ENCODE measurements around the gene IMMP2L.
A peak's percentile ranks its signal among the peaks of the same experiment; 100 is the strongest.
"Not testable (repeated sequence)": the region's sequence is repeated elsewhere in the genome, so short reads cannot be mapped to it uniquely, and the experiment has no call there.

Gene IMMP2L

GRCh38 chr7:111091593-111092358 lies 470.5 kb downstream of the IMMP2L start:
- peak; percentile 34 to 74 for DNase-seq

DNA sequence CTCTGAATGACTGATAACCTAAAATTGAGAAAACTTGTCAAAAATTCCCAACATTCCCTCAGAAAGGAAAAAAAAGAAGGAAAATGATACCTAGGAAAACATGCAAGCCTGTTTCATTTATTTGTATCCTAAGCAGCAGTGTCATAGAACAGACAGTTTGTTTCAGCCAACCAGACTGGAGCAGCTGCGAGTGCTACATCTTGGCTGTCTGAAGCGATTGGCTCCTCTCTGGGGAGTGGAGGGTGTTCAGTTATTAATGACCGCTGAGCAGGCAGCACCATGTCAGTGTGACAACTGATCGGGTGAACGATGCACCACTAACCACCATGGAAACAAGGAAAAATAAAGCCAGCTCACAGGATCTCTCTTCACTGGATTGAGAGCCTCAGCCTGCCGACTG lies 471.4 kb downstream of the IMMP2L start, which contains the start of gene LRRN3:
TSS of gene LRRN3 (plus strand) at position 282 of the 400 bp plus-strand sequence. CDS start 31,646 bp downstream, outside the sequence.
- DNase-seq: peak; percentile 71 to 87

GRCh38 chr7:111089822-111090426 lies 472.4 kb downstream of the IMMP2L start:
- peak; percentile 10 to 65 for DNase-seq

DNA sequence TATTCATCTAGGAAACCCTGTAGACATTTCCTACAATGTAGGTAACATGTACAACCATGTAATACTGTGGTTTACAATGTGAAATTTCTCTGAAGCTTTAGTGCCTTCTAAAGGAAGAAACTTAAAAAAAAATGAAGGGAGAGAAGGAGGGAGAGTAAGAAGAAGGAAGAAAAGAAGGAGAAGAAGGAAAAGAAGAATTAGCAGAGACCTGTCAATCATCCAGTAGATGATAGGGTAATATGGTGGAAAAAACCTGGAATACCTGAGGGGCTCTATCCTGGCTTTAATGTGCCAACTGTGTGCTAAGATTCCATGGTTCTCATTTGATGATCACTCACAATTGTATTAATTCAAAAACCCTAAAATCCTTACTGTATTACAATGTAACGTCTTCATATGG lies 474.0 kb downstream of the IMMP2L start:
- DNase-seq: no peak

DNA sequence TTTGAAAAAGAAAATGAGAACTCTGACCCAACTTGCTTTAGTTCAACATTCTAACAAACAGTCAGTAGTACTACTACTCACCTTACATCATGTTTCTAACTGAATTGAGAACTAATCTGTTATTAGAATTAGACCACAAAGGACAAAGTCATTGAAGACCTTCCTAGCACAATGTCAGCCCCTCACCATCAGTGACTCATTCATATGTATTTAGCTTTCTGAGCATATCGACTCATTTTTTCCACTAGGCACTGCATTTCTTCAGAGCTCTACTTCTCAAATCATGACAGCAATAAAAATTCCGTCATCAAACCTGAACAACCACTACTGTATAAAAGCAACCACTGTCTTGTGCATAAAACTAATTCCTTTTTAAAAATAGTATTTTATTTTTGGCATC lies 475.8 kb downstream of the IMMP2L start:
- DNase-seq: no peak

GRCh38 chr7:111085356-111085755 lies 476.9 kb downstream of the IMMP2L start:
- no peak for DNase-seq

DNA sequence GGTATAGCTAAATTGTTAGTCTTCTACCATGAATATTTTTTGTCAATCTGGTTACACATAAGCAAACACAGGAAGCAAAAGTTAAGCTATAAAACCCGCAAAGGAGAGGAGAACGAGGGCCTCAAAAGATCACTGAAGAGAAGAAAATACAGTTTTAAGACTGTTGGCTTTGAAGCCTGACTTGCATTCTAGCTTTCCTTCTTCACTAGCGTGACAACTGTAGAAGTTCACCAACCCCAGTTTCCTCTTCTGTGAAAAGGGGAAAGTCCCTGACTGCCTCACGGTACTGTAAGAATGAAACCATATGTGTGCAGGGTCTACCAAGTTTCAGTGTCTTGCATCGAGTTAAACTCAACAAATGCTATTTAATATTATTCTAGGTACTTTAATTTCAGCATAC lies 478.9 kb downstream of the IMMP2L start:
- no peak for DNase-seq

GRCh38 chr7:111082351-111082750 lies 479.9 kb downstream of the IMMP2L start:
- no peak for DNase-seq

GRCh38 chr7:111081546-111082267 lies 480.6 kb downstream of the IMMP2L start:
- no peak for DNase-seq

- DNase-seq: no peak
Measured at GRCh38 chr7:111080495-111081105, 481.7 kb downstream of the IMMP2L start.

DNA sequence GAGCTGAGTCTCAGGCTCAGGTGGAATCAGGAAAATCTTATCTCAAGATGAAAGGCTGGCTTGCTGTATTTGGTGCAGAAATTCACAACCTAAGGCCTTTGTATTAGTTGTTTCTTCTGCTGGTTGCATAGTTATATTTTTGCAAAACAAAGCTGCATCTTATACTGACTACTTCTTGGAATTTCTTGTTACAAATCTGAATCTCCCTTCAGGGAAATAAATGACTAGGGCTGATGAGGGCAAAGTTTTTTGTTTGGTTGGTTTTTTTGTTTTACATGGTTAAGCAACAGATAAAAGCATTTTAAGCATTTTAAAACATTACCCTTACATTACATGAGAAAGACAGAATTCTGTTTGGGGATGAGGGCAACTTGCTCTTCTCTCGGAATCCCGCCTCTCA lies 485.3 kb downstream of the IMMP2L start:
- DNase-seq: no peak

DNA sequence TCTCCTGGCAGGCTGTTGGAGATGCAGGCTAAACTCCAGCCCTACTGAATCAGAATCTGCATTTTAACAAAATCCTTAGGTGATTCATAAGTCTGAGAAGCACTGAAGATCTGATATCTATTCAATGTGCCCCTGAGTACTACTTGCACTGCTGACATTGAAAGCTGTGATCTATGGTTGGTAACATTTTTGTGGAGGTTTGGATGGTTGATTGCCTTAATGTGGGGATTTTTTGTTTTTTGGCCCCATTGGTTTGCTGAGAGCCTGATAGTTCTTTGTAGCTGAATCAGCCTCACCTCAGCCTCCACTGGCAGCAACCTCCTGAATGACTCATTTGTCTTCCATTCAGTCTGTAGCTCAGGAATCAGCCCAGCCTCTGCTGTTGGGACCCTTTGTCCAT lies 486.1 kb downstream of the IMMP2L start:
- no peak for DNase-seq

GRCh38 chr7:111075498-111075897 lies 486.8 kb downstream of the IMMP2L start:
- DNase-seq: no peak

DNA sequence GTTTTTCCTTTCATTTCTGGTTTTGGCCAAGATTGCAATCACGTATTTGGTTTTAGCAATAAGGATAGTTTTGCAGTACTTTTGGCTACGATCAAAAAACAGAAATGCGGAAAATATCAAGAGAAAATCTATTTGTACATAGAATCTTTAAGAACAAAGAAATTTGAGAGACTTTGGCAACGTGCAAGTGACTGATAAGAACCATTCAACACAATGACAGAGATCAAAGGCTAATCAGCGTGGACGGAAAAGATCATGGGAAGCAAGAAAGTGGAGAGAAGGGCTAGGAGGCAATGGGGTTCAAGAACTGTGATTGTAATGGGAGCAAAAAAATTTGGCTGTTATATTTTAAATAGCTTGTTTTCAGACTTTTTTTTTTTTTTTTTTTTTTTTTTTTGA lies 487.5 kb downstream of the IMMP2L start:
- DNase-seq: no peak

- DNase-seq: no peak
Measured at GRCh38 chr7:111074071-111074747, 488.1 kb downstream of the IMMP2L start.

DNA sequence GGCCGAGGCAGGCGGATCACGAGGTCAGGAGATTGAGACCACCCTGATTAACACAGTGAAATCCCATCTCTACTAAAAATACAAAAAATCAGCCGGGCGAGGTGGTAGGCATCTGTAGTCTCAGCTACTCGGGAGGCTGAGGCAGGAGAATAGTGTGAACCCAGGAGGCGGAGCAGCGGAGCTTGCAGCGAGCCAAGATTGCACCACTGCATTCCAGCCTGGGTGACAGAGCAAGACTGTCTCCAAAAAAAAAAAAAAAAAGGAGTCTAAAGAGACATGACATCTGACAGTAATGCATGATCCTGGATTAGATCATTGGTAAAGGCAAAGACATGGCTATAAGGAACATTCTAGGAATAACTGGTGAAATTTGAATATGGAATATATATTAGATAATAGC lies 489.6 kb downstream of the IMMP2L start:
- not testable (repeated sequence) for DNase-seq

- DNase-seq: no peak
Measured at GRCh38 chr7:111071556-111071955, 490.7 kb downstream of the IMMP2L start.

DNA sequence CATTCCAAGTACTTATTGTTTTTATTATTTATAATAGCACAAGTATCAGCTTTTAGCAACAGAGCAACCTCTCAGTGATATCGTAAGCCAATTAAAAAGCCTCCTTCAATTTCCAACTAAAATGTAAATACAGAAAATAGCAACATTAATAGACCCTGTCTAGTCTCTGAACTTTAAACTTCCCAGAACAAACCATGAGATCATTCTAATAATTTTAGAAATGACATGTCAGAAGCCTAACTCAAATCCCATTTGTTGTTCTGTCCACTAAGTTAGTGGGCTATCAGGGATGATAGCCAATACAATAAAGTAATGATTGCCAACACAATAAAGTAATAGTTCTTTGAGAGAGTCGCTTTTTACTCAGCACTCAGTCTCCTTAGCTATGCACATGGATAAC lies 493.7 kb downstream of the IMMP2L start:
- no peak for DNase-seq

GRCh38 chr7:111067682-111068081 lies 494.6 kb downstream of the IMMP2L start:
- DNase-seq: no peak

GRCh38 chr7:111067251-111067650 lies 495.0 kb downstream of the IMMP2L start:
- no peak for DNase-seq

DNA sequence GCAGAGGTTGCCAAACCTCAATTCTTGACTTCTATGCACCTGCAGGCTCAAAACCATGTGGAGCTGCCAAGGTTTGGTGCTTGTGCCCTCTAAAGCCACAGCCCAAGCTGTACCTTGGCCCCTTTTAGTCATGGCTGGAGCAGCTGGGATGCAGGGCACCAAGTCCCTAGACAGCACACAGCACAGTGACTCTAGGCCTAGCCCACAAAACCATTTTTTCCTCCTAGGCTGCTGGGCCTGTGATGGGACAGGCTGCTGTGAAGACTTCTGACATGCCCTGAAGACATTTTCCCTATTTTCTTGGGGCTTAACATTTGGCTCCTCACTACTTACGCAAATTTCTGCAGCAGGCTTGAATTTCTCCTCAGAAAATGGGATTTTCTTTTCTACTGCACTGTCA lies 499.1 kb downstream of the IMMP2L start:
- DNase-seq: no peak

DNA sequence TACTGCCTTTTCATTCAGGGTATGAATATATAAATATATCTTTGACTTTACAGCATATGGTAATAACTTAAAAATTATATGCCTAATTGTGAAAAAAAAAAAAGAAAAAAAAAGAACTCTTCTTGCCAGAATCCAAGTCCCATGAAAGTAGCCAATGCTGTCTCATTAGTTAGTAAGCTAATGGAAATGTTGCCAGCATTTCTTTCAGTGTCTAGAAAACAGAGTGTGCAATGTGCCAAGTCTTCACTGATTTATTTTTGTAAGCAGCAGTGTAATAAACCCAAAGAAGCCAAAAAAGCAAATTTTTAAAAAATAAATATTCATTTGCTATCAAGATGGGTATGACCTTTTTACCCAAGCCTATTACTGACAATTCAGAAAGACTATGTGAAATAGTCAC lies 502.5 kb downstream of the IMMP2L start:
- no peak for DNase-seq

DNA sequence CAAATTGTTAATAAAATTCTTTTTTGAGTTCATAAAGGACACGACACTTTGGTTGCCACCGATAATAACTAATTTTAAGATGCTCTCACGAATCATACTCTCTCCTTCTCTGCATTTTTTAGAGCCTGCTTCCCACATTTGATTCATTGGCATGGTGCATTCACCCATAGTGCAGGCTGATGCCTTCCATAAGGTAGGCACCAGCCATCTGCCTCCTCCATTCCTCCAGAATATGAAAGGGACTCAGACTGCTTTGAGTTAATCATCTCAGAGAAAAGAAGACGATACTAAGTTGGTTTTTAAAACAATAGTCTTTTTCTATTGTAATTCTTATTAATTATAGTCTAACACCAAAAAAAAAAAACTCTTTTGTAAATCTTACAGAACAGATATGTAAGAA lies 505.2 kb downstream of the IMMP2L start:
- DNase-seq: no peak
